HEK293 (cell line): ENCODE results near the gene EXOG.

Experiments
- BCL11B ChIP-seq: fragments of 450-650 bp; formaldehyde crosslinking; IDR thresholded peaks from 2 replicates; pipeline ENCODE4 v1.5.1; 2016; ENCODE audit warnings: low read depth, missing biosample characterization, missing genetic modification characterization
- GLI2 ChIP-seq: fragments of 450-650 bp; formaldehyde crosslinking; IDR thresholded peaks from 2 replicates; pipeline ENCODE4; 2017; ENCODE audit warnings: missing biosample characterization, missing genetic modification characterization, low read depth, borderline replicate concordance
- GLIS1 ChIP-seq: fragments of 450-650 bp; formaldehyde crosslinking; IDR thresholded peaks from 2 replicates; pipeline ENCODE4 v1.5.1; 2016; ENCODE audit warnings: missing biosample characterization, missing genetic modification characterization
- GLIS2 ChIP-seq: fragments of 450-650 bp; formaldehyde crosslinking; IDR thresholded peaks from 2 replicates; pipeline ENCODE4 v1.5.1; 2016; ENCODE audit warnings: missing biosample characterization, missing genetic modification characterization
- MZF1 ChIP-seq: fragments of 450-650 bp; formaldehyde crosslinking; IDR thresholded peaks from 2 replicates; pipeline ENCODE4 v1.5.1; 2017; ENCODE audit warnings: missing biosample characterization, missing genetic modification characterization, borderline replicate concordance
- ZBTB1 ChIP-seq: fragments of 450-650 bp; formaldehyde crosslinking; IDR thresholded peaks from 2 replicates; pipeline ENCODE4 v1.5.1; 2016; ENCODE audit warnings: missing biosample characterization, missing genetic modification characterization
- ZBTB17 ChIP-seq: fragments of 450-650 bp; formaldehyde crosslinking; IDR thresholded peaks from 2 replicates; pipeline ENCODE4 v1.5.1; 2016; ENCODE audit warnings: missing biosample characterization, missing genetic modification characterization
- ZBTB8A ChIP-seq: fragments of 450-650 bp; formaldehyde crosslinking; IDR thresholded peaks from 2 replicates; pipeline ENCODE4 v1.5.1; 2016; ENCODE audit warnings: missing biosample characterization, missing genetic modification characterization
- ZNF175 ChIP-seq: fragments of 450-650 bp; formaldehyde crosslinking; IDR thresholded peaks from 2 replicates; pipeline ENCODE4 v1.5.1; 2016; ENCODE audit warnings: missing biosample characterization, missing genetic modification characterization
- ZNF221 ChIP-seq: fragments of 450-650 bp; formaldehyde crosslinking; IDR thresholded peaks from 2 replicates; pipeline ENCODE4 v1.5.1; 2017; ENCODE audit warnings: missing biosample characterization, missing genetic modification characterization, borderline replicate concordance
- ZNF292 ChIP-seq: fragments of 450-650 bp; formaldehyde crosslinking; IDR thresholded peaks from 2 replicates; pipeline ENCODE4 v1.5.1; 2016; ENCODE audit warnings: low read depth, missing biosample characterization, missing genetic modification characterization, borderline replicate concordance
- ZNF426 ChIP-seq: fragments of 450-650 bp; formaldehyde crosslinking; IDR thresholded peaks from 2 replicates; pipeline ENCODE4 v1.5.1; 2017; ENCODE audit warnings: missing biosample characterization, missing genetic modification characterization, mild to moderate bottlenecking, inconsistent platforms, moderate library complexity
- ZNF514 ChIP-seq: fragments of 450-650 bp; formaldehyde crosslinking; IDR thresholded peaks from 2 replicates; pipeline ENCODE4 v1.5.1; 2016; ENCODE audit warnings: missing biosample characterization, missing genetic modification characterization
- ZNF664 ChIP-seq: fragments of 450-650 bp; formaldehyde crosslinking; IDR thresholded peaks from 2 replicates; pipeline ENCODE4 v1.5.1; 2016; ENCODE audit warnings: missing biosample characterization, missing genetic modification characterization
- ZNF707 ChIP-seq: fragments of 450-650 bp; formaldehyde crosslinking; IDR thresholded peaks from 2 replicates; pipeline ENCODE4 v1.5.1; 2016; ENCODE audit warnings: missing biosample characterization, missing genetic modification characterization
- ZNF76 ChIP-seq: fragments of 450-650 bp; formaldehyde crosslinking; IDR thresholded peaks from 2 replicates; pipeline ENCODE4; 2016; ENCODE audit warnings: low read depth, missing biosample characterization, missing genetic modification characterization, borderline replicate concordance
- ZNF785 ChIP-seq: fragments of 450-650 bp; formaldehyde crosslinking; IDR thresholded peaks from 2 replicates; pipeline ENCODE4 v1.5.1; 2016; ENCODE audit warnings: missing biosample characterization, missing genetic modification characterization
- ZNF791 ChIP-seq: fragments of 450-650 bp; formaldehyde crosslinking; IDR thresholded peaks from 2 replicates; pipeline ENCODE4 v1.5.1; 2016; ENCODE audit warnings: missing biosample characterization, missing genetic modification characterization
- ZNF837 ChIP-seq: fragments of 450-650 bp; formaldehyde crosslinking; IDR thresholded peaks from 2 replicates; pipeline ENCODE4 v1.5.1; 2016; ENCODE audit warnings: missing biosample characterization, missing genetic modification characterization
- ZSCAN16 ChIP-seq: fragments of 450-650 bp; formaldehyde crosslinking; IDR thresholded peaks from 2 replicates; pipeline ENCODE4 v1.5.1; 2016; ENCODE audit warnings: missing biosample characterization, missing genetic modification characterization
- ZXDB ChIP-seq: fragments of 450-650 bp; formaldehyde crosslinking; IDR thresholded peaks from 2 replicates; pipeline ENCODE4 v1.5.1; 2016; ENCODE audit warnings: missing biosample characterization, missing genetic modification characterization
- TF ChIP-seq, protein P1 (sequence below): fragments of 450-650 bp; formaldehyde crosslinking; IDR thresholded peaks from 2 replicates; pipeline ENCODE4 v1.5.1; 2017; ENCODE audit warnings: missing biosample characterization, missing genetic modification characterization
- TF ChIP-seq, protein P2 (sequence below): fragments of 450-650 bp; formaldehyde crosslinking; IDR thresholded peaks from 2 replicates; pipeline ENCODE4 v1.5.1; 2017; ENCODE audit warnings: missing biosample characterization, missing genetic modification characterization
- TF ChIP-seq, protein P3 (sequence below): fragments of 450-650 bp; formaldehyde crosslinking; IDR thresholded peaks from 2 replicates; pipeline ENCODE4 v1.5.1; 2016; ENCODE audit warnings: missing biosample characterization, missing genetic modification characterization
- TF ChIP-seq, protein P4 (sequence below): fragments of 450-650 bp; formaldehyde crosslinking; IDR thresholded peaks from 2 replicates; pipeline ENCODE4 v1.5.1; 2016; ENCODE audit warnings: missing biosample characterization, missing genetic modification characterization
- TF ChIP-seq, protein P5 (sequence below): fragments of 450-650 bp; formaldehyde crosslinking; IDR thresholded peaks from 2 replicates; pipeline ENCODE4 v1.5.1; 2016; ENCODE audit warnings: missing biosample characterization, missing genetic modification characterization
- TF ChIP-seq, protein P6 (sequence below): fragments of 450-650 bp; formaldehyde crosslinking; IDR thresholded peaks from 2 replicates; pipeline ENCODE4 v1.5.1; 2016; ENCODE audit warnings: missing biosample characterization, missing genetic modification characterization

EXOG gene

DNA sequence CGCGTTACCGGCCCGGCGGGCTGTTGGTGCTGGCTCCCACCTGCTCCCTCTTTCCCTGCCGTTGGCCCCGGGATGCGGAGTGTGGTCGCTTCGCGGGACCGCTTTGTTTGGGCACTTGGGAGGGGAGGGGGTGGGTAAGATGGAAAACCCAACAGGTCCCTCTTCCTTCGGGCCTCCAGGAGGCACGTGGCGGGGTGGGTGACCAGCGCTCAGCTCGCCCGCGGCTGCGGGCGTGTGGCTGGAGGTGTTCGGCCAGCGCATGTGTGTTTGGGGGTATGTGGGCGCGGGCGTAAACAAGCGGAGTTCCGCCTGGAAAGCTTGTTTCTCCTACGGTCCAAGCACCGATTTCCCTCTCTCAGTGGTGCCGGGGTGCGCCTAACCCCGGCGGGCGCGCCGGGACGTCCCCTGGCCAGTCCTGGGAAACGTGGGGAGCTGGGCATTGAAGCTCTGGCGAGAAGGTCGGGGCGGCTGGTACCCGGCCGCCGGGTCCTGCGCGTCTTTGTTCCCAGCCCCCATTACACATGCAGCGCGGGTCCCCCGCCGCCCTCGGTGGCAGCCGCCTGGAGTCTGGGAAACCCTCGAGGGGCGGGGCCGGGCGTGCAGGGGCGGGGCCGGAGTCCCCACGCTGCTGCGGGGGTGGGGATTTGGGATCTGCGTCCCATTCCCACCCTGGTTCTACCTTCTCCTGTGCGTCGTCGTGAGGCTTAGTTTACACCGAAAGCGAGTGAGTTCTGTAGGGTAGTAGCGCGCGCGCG, 41.1 kb upstream of the EXOG start (continued):
- TF ChIP-seq, protein P1, sequence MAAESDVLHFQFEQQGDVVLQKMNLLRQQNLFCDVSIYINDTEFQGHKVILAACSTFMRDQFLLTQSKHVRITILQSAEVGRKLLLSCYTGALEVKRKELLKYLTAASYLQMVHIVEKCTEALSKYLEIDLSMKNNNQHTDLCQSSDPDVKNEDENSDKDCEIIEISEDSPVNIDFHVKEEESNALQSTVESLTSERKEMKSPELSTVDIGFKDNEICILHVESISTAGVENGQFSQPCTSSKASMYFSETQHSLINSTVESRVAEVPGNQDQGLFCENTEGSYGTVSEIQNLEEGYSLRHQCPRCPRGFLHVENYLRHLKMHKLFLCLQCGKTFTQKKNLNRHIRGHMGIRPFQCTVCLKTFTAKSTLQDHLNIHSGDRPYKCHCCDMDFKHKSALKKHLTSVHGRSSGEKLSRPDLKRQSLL: no peak
- TF ChIP-seq ZNF664 (tag by site-specific recombination): no peak
- 0 out of 2 replicates have a peak, but pooled peaks have one; percentile 21 for TF ChIP-seq GLIS1 (tag by site-specific recombination)
- TF ChIP-seq ZBTB17: no peak
- TF ChIP-seq ZNF426: no peak
- no peak for TF ChIP-seq BCL11B (tag by site-specific recombination)
- TF ChIP-seq, protein P2, sequence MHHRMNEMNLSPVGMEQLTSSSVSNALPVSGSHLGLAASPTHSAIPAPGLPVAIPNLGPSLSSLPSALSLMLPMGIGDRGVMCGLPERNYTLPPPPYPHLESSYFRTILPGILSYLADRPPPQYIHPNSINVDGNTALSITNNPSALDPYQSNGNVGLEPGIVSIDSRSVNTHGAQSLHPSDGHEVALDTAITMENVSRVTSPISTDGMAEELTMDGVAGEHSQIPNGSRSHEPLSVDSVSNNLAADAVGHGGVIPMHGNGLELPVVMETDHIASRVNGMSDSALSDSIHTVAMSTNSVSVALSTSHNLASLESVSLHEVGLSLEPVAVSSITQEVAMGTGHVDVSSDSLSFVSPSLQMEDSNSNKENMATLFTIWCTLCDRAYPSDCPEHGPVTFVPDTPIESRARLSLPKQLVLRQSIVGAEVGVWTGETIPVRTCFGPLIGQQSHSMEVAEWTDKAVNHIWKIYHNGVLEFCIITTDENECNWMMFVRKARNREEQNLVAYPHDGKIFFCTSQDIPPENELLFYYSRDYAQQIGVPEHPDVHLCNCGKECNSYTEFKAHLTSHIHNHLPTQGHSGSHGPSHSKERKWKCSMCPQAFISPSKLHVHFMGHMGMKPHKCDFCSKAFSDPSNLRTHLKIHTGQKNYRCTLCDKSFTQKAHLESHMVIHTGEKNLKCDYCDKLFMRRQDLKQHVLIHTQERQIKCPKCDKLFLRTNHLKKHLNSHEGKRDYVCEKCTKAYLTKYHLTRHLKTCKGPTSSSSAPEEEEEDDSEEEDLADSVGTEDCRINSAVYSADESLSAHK (tag by site-specific recombination): no peak
- TF ChIP-seq ZNF837 (tag by site-specific recombination): no peak
- TF ChIP-seq ZBTB1 (tag by site-specific recombination): no peak
- TF ChIP-seq, protein P3, sequence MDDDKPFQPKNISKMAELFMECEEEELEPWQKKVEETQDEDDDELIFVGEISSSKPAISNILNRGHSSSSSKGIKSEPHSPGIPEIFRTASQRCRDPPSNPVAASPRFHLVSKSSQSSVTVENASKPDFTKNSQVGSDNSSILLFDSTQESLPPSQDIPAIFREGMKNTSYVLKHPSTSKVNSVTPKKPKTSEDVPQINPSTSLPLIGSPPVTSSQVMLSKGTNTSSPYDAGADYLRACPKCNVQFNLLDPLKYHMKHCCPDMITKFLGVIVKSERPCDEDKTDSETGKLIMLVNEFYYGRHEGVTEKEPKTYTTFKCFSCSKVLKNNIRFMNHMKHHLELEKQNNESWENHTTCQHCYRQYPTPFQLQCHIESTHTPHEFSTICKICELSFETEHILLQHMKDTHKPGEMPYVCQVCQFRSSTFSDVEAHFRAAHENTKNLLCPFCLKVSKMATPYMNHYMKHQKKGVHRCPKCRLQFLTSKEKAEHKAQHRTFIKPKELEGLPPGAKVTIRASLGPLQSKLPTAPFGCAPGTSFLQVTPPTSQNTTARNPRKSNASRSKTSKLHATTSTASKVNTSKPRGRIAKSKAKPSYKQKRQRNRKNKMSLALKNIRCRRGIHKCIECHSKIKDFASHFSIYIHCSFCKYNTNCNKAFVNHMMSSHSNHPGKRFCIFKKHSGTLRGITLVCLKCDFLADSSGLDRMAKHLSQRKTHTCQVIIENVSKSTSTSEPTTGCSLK (tag by site-specific recombination): no peak
- TF ChIP-seq ZNF76 (tag by site-specific recombination): no peak; the same call in 1 of the 2 replicates
- peak; percentile 31 for TF ChIP-seq GLIS2 (tag by site-specific recombination)
- no peak for TF ChIP-seq ZNF707
- TF ChIP-seq ZNF292 (tag by site-specific recombination): no peak
- peak; percentile 94 for TF ChIP-seq ZSCAN16
- no peak for TF ChIP-seq ZNF175 (tag by site-specific recombination)
- 0 out of 2 replicates have a peak, but pooled peaks have one; percentile 25 for TF ChIP-seq MZF1
- TF ChIP-seq, protein P4, sequence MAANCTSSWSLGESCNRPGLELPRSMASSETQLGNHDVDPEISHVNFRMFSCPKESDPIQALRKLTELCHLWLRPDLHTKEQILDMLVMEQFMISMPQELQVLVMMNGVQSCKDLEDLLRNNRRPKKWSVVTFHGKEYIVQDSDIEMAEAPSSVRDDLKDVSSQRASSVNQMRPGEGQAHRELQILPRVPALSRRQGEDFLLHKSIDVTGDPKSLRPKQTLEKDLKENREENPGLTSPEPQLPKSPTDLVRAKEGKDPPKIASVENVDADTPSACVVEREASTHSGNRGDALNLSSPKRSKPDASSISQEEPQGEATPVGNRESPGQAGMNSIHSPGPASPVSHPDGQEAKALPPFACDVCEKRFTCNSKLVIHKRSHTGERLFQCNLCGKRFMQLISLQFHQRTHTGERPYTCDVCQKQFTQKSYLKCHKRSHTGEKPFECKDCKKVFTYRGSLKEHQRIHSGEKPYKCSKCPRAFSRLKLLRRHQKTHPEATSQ (tag by site-specific recombination): no peak
- no peak for TF ChIP-seq ZNF514 (tag by site-specific recombination)
- TF ChIP-seq ZNF221 (tag by site-specific recombination): no peak
- TF ChIP-seq ZNF791: no peak
- TF ChIP-seq ZNF785: no peak
- TF ChIP-seq, protein P5, sequence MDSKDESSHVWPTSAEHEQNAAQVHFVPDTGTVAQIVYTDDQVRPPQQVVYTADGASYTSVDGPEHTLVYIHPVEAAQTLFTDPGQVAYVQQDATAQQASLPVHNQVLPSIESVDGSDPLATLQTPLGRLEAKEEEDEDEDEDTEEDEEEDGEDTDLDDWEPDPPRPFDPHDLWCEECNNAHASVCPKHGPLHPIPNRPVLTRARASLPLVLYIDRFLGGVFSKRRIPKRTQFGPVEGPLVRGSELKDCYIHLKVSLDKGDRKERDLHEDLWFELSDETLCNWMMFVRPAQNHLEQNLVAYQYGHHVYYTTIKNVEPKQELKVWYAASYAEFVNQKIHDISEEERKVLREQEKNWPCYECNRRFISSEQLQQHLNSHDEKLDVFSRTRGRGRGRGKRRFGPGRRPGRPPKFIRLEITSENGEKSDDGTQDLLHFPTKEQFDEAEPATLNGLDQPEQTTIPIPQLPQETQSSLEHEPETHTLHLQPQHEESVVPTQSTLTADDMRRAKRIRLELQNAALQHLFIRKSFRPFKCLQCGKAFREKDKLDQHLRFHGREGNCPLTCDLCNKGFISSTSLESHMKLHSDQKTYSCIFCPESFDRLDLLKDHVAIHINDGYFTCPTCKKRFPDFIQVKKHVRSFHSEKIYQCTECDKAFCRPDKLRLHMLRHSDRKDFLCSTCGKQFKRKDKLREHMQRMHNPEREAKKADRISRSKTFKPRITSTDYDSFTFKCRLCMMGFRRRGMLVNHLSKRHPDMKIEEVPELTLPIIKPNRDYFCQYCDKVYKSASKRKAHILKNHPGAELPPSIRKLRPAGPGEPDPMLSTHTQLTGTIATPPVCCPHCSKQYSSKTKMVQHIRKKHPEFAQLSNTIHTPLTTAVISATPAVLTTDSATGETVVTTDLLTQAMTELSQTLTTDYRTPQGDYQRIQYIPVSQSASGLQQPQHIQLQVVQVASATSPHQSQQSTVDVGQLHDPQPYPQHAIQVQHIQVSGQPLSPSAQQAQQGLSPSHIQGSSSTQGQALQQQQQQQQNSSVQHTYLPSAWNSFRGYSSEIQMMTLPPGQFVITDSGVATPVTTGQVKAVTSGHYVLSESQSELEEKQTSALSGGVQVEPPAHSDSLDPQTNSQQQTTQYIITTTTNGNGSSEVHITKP (tag by site-specific recombination): peak; percentile 84
- TF ChIP-seq GLI2 (tag by site-specific recombination): no peak
- peak; percentile 34; the same call in 1 of the 2 replicates for TF ChIP-seq ZBTB8A (tag by site-specific recombination)
- TF ChIP-seq ZXDB (tag by site-specific recombination): peak; percentile 51
- TF ChIP-seq, protein P6, sequence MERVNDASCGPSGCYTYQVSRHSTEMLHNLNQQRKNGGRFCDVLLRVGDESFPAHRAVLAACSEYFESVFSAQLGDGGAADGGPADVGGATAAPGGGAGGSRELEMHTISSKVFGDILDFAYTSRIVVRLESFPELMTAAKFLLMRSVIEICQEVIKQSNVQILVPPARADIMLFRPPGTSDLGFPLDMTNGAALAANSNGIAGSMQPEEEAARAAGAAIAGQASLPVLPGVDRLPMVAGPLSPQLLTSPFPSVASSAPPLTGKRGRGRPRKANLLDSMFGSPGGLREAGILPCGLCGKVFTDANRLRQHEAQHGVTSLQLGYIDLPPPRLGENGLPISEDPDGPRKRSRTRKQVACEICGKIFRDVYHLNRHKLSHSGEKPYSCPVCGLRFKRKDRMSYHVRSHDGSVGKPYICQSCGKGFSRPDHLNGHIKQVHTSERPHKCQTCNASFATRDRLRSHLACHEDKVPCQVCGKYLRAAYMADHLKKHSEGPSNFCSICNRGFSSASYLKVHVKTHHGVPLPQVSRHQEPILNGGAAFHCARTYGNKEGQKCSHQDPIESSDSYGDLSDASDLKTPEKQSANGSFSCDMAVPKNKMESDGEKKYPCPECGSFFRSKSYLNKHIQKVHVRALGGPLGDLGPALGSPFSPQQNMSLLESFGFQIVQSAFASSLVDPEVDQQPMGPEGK (tag by site-specific recombination): peak; percentile 60; the same call in 1 of the 2 replicates
